ENCODE data around the gene KIF22.
"Not testable (repeated sequence)": the region's sequence is repeated elsewhere in the genome, so short reads cannot be mapped to it uniquely, and the experiment has no call there.

KIF22 gene

DNA sequence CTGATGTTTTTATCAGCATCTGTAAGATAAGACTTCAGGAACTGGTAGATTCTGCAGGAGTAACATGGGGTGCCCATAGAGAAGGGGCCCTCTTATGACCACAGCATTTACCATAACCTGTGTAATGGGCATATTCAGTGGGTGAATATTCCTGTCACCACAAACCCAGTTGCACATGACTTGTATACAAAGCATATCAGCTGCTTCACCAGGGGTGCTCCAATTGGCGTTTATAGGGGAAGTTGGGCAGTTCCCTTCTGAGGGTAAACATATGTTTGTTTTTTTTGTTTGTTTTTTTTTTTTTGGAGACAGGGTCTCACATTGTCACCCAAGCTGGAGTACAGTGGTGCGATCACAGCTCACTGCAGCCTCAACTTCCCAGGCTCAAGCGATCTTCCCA, 24.0 kb upstream of the KIF22 start:
- no peak for DNase-seq (ENCODE audit: low read depth in 3 of 3)

DNA sequence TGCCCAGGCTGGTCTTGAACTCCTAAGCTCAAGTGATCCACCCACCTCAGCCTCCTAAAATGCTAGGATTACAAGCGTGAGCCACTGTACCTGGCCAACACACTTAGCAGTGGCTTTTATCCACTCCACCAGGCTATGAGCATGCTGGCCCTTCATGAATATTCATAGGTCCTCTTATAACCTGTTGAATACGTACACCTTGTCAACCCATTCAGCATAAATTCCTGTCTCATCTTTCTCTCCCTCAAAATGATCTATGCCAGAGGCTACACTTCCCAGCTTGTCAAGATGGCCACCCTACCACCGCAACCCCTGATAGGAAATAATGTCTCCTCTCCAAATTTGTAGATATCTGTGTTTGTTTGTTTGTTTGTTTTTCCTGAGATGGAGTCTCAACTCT, 23.5 kb upstream of the KIF22 start:
- DNase-seq (ENCODE audit: low read depth in 3 of 3): no peak

DNA sequence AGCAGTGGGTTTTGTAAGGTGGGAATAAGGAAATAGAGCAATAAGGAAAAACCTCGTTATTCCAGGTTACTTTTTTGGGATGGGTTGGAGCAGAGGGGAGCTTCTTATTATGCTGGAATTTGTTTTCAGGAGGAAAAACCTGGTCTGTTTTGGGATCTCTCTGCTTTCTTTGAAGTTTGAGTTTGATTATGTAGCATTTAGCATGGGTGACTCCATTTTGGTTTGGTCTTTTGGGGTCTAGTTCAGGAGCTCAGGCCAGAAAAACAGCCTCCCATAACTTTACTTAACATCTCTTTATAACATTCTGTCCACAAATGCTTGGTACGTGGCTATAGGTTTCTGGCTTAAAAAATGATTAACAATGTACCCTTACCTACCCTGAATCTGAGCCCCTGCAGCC, 21.0 kb upstream of the KIF22 start:
- no peak for DNase-seq (ENCODE audit: low read depth in 3 of 3)

DNA sequence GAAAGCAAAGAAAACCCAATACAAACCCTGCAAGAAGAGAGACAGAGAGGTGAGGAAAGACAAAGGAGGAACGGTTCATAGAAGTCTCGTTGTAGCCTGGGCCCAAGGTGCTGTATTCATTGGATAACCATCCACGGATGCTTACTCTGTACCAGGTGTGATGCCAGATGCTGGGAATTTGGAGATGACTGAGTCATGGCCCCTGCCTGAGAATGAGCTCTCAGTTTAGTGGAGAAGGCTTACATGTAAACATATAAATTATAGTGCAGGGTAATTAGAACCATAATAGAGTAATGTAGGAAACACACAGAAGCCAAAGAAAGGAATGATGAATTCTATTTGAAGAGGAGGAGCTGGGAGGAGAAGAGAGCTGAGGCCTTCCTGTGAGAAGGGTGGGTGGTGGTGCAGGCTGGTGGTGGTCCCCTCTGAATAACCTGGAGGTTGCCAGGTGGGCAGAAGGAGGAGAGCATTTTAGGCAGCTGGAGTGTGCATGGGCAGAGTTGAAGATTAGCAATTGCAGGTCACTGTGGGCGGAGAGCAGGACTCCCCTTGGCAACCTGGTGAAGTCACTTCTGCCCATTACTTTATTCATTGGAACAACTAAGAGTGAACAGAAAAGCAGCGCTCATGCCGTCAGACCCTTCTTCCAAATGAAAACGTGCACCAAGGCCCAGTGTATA, 20.2 kb upstream of the KIF22 start:
- DNase-seq (ENCODE audit: low read depth in 3 of 3): no peak

DNA sequence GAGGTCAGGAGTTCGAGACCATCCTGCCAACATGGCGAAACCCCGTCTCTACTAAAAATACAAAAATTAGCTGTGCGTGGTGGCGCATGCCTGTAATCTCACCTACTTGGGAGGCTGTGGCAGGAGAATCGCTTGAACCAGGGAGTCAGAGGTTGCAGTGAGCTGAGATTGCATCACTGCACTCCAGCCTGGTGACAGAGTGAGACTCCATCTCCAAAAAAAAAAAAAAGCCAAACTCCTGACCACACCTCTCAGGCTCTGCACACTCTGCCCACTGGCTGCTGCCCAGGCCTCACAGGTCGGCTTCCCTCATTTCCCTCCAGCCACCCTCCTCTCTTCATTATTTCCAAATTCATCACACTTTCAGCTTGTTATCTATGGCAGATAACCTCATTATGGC, 18.2 kb upstream of the KIF22 start:
- not testable (repeated sequence) for DNase-seq (ENCODE audit: low read depth in 3 of 3)

DNA sequence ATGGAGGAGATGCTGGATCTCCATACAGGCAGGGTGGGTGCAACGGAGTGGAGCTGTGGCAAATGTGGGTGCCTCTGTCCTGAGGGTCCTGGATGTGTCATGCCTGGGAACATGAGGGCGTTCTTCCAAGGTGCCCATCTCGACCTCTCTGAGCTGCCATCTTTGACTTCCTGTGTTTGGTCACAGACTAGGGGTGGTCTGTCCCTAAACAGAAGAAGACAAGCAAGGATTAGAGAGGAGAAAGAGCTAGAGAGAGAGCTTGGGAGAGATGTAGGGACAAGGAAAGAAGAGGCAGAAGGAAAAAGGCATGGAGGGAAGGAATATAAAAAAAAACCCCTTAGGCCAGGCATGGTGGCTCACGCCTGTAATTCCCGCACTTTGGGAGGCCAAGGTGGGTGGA, 15.8 kb upstream of the KIF22 start:
- DNase-seq (ENCODE audit: low read depth in 3 of 3): no peak

DNA sequence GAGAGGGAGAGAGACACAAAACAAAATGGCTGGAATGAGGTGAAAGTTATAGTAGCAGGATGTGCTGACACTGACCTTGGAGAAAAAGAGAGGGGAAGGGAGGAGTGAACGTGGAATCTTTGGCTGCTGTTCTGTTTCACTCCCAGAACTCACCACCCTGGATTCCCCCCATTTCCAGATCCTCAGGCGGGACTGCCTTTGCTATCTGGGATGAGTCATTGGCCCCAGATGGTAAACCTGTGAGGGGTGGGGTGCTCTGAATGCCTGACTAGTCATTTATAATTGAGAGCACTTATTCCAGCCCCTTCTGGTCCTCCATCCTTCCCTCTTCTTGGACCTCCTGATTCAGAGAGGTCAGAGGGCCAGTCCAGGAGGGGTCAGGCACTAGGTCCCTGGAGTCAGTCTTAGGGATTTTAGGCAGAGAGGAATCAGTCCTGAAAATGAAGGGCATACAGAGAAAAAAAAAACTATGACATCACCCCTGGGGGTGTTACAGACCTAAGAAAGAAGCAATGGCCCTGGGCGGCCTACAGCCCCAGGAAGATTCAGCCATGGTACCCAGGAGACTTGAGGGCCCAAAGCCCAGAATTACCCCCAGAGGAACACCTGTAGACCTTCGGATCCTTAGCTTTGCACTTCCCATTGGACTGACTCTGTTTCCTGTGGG, 14.7 kb upstream of the KIF22 start:
- DNase-seq (ENCODE audit: low read depth in 3 of 3): no peak

DNA sequence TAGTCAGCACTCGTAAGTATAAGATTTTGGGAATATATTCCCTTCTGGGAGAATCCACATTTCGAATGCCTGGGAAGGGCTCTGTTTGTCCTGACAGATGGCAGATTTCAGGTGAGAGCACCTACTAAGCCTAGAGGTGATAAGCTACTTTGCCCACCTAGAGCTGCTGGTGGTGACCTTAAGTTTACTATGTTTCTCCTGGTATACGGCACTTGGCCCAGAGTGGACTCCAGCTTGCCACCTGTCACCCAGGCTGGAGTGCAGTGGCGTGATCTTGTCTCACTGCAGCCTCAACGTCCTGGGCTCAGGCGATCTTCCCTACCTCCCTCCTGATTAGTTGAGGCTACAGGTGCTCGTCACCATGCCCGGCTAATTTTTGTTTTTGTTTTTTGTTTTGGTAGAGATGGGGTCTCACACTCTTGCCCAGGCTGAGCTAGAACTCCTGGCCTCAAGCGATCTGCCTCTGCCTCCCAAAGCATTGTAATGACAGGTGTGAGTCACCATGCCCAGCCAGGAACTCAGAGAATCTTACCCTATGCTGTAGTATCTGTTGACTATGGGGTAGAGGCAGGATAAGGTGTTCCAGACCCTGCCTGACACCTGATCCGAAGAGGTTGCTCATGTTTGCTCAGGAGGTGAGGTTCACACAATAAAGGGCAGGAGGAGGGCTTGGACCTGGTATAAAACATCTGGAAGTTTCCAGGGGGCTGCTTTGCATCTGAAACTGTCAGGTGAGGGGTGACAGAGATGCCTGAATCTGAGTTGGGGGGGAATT, 12.8 kb upstream of the KIF22 start, which contains the start of gene ZG16:
Gene ZG16 (plus strand): TSS at position 681 of the 775 bp plus-strand sequence. CDS start 1,011 bp downstream, outside the sequence.
- DNase-seq (ENCODE audit: low read depth in 3 of 3): no peak

DNA sequence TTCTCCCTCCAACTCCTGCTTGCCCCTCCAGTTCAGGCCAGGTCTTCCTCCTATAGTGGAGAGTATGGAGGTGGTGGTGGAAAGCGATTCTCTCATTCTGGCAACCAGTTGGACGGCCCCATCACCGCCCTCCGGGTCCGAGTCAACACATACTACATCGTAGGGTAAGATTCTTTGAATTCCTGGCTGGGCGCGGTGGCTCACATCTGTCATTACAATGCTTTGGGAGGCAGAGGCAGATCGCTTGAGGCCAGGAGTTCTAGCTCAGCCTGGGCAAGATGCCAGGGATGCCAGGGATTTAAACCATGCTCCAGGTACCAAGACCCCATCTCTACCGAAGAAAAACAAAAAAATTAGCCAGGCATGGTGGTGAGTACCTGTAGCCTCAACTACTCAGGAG, 11.1 kb upstream of the KIF22 start:
- DNase-seq (ENCODE audit: low read depth in 3 of 3): no peak

DNA sequence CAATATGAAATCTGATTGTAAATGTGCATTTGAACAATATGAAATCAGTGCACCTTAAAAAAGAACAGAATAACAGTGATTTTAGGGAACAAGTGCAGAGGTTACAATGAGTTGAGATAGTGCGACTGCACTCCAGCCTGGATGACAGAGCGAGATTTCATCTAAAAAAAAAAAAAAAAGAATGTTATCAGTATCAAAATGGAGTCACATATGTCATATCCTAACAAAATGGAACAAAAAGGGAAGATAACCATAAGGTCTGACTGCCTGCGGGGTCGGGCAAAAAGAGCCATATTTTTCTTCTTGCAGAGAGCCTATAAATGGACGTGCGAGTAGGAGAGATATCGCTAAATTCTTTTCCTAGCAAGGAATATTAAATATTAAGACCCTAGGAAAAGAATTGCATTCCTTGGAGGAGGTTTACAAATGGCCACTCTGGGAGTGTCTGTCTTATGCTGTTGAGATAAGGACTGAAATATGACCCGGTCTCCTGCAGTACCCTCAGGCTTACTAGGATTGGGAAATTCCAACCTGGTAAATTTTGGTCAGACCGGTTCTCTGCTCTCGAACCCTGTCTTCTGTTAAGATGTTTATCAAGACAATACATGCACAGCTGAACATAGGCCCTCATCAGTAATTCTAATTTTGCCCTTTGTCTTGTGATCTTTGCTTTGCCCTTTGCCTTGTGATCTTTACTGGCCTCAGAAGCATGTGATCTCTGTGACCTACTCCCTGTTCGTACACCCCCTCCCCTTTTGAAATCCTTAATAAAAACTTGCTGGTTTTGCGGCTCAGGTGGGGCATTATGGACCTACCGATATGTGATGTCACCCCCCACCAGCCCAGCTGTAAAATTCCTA, 7.2 kb upstream of the KIF22 start:
- DNase-seq (ENCODE audit: low read depth in 3 of 3): not testable (repeated sequence)

DNA sequence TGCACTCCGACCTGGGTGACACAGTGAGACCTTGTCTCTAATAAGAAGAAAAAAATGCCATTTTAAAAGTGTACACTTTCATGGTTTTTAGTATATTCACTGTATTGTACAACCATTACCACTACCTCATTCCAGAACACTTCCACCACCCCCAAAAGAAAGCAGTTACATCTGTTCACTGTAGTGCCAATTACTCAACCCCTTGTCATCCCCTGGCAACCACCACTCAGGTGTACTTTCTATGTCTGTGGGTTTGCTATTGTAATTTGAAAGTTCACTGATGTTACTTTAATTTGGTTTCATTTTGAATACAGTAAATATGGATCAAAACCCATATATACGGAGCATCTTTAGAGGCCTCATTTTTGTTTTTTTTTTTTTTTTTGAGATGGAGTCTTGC, 6.4 kb upstream of the KIF22 start:
- DNase-seq (ENCODE audit: low read depth in 3 of 3): peak in 1 of 3 experiments; percentile 10

DNA sequence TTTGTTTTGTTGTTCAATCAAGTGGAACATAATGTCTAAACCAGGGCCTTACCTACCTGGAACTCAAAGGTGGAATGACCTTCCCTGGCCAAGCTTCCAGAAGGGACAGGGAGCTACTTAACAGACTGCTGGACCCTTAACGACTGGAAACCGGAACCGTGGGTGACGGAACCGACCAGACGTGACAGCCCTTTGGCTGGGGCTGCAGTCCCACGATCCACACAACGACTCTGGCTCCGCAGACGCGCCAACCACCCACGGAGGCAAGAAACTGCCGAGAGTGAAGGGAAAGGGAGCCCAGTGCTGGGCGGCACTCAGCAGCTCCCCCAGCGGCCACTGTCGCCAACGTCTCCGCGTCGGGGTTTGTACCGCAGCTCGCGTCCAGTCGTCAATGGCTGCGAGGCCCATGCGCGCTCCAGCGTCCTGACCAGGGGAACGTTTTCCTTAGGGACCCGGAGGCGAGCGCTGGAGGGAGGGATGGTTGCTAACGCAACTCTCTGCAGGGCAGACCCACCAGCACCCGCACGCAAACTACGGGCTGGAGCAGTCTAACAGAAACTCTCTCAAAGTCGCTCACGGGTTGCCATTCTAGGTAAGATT, 5.5 kb upstream of the KIF22 start:
- DNase-seq (ENCODE audit: low read depth in 3 of 3): peak; percentile 50 to 73 (median 51)

DNA sequence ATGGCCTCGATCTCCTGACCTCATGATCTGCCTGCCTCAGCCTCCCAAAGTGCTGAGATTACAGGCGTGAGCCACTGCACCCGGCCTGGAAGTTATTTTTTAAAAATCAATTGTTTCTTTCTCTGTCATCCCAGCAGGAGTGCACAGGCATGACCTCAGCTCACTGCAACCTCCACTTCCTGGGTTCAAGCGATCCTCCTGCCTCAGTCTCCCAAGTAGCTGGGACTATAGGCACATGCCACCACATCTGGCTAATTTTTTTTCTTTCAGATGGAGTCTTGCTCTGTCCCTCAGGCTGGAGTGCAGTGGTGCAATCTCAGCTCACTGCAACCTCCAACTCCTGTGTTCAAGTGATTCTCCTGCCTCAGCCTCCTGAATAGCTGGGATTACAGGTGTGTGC, 3.4 kb upstream of the KIF22 start:
- not testable (repeated sequence) for DNase-seq (ENCODE audit: low read depth in 3 of 3)

DNA sequence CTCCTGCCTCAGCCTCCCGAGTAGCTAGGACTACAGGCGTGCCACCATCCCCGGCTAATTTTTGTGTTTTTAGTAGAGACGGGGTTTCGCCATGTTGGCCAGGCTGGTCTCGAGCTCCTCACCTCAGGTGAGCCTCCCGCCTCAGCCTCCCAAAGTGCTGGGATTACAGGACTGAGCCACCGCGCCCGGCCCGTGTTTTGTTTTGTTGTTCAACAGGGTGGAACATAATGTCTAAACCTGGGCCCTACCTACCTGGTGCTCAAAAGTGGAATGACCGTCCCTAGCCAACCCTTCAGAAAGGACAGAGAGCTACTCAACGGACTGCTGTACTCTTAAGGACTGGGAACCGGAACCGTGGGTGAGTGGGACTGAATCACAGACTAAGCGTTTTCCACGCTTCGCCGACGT, 772 bp upstream of the KIF22 start:
- DNase-seq (ENCODE audit: low read depth in 3 of 3): peak in 1 of 3 experiments; percentile 14

DNA sequence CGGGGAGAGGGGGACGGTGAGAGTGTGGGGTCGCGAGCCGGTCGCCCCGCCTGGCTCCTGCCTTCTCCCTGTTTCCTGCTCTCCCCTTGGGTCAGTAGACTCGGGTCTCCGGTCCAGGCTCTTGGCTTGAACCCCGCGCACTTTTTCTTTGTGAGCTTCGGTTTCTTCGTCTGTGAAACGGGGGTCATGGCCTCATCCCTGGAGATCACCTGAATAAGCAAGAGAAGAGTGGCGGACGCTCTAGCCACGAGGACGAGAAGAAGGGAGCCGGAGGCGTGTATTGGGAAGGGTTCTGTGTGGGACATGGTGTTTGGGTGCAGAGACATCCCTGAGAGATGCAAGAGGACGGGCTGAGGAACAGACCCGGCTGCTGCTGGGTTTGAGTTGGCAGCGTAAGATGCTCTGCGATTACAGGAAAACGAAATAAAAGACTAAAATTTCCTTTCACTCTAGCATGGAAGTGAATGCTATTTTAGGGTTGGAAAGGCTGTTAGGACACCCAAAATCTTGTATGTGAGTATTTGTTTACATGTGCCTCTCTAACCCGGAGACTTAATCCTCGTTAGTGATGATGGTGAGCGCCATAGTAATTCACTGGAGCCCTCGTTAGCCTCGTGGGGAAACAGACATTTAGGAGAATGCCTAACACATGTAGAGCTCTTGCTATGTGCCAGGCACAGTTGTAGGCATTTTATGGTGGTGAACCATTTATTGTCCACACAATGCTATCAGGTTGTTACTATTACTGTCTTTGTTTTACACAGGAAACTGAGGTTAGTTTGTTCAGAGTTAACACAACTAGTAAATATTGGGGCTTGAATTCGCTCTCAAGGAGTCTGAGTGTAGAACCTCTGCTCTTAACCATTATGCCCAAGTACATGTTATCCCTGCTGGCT, 646 bp downstream of the KIF22 start:
- DNase-seq (ENCODE audit: low read depth in 3 of 3): no peak

DNA sequence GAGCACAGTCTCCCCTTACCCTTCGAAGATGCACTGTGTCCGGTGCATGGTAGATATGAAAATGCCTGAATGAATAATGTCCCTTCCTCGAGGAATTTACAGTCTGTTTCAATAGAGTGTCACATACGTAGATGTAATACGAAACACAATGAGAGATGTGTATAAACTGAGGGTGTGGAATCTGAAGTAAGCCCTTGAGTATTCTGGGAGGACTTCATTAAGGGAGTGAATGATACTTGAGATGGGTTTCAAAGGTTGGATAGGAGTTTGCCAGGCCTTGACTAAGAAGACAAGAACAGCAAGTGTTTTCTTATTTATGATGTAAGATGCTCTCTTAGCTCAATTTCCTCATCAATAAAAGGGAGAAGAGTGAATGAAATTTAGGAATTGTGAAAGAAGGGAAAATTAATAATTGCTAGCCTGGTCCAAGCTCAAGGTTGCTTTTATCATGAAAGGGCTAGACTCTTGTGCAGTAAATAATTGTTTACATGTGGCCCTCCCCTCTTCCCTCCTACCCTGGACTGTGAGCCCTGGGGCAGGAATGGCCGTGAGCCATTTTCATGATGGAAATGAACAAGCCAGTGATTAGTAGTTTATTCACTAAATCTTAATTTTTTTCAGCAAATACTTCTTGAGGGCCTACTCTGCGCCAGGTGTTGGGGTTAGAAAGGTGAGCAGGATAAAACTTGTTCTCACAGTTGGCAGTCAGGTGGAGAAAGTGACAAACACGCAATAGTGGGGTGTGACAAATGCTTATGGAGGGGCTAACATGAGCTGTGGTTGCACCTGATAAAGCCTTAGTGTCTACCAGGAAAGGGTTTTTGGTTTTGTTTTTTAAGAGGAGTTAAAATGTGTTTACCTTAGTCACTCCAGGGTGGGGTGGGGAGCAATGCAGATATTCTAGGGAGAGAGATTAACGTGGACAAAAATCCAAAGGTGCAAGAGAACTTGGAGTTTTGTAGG, 1.6 kb downstream of the KIF22 start:
- no peak for DNase-seq (ENCODE audit: low read depth in 3 of 3)

DNA sequence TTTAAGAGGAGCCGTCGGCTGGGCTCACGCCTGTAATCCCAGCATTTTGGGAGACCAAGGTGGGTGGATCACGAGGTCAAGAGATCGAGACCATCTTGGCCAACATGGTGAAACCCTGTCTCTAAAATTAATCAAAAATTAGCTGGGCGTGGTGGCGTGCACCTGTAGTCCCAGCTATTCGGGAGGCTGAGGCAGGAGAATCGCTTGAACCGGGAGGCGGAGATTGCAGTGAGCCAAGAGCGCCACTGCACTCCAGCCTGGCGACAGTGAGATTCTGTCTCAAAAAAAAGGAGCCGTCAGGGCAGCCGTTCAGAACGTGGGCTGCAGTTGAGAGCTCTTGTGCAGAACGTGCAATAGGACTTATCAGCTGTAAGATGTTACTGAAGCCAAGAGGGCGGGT, 2.6 kb downstream of the KIF22 start:
- DNase-seq (ENCODE audit: low read depth in 3 of 3): not testable (repeated sequence)

DNA sequence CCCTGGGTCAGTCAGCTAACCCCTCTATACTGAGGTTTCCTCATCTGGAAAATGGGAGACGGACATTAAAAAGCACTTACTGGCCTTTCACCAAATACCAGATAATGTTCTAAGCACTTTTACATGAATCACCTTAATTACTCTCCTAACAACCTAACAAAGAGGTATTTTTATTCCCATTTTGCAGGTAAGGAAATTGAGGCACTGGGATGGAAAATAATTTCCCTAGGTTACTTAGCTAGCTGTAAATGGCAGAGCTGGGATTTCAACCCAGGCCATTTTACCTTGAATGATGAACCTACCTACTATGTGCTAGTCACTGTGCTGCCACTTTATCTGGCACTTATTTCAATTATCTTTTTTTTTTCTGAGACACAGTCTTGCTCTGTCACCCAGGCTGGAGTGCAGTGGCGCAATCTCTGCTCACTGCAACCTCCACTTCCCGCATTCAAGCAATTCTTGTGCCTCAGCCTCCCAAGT, 3.7 kb downstream of the KIF22 start:
- no peak for DNase-seq (ENCODE audit: low read depth in 3 of 3)

DNA sequence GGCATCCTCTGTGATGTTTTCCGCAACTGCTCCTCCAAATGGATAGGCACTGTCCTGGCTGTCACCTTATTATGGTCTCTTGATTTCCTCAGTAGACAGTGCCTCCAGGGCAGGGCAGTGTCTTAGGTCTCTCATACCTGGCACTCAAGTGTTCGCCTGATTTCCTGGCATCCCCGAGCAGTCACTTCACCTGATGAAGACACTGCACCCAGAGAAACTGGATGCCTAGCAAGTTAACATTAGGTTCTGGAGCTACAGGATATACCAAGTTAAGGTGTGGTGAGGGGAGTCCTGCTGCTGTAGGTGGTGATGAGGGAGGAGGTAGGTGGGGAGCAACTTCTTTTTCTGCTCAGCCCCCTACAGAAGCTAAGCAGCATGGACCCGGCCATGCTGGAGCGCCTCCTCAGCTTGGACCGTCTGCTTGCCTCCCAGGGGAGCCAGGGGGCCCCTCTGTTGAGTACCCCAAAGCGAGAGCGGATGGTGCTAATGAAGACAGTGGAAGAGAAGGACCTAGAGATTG, 11.9 kb downstream of the KIF22 start:
- DNase-seq (ENCODE audit: low read depth in 3 of 3): no peak

Data from stimulated activated CD4-positive, alpha-beta T cell treated with anti-CD3 and anti-CD28 coated beads, TNF-alpha, amount 100 ng/mL, for 24 hours (primary cell).